ENCODE results near the gene LAPTM5.
A peak's percentile ranks its signal among the peaks of the same experiment; 100 is the strongest.

Gene LAPTM5

DNA sequence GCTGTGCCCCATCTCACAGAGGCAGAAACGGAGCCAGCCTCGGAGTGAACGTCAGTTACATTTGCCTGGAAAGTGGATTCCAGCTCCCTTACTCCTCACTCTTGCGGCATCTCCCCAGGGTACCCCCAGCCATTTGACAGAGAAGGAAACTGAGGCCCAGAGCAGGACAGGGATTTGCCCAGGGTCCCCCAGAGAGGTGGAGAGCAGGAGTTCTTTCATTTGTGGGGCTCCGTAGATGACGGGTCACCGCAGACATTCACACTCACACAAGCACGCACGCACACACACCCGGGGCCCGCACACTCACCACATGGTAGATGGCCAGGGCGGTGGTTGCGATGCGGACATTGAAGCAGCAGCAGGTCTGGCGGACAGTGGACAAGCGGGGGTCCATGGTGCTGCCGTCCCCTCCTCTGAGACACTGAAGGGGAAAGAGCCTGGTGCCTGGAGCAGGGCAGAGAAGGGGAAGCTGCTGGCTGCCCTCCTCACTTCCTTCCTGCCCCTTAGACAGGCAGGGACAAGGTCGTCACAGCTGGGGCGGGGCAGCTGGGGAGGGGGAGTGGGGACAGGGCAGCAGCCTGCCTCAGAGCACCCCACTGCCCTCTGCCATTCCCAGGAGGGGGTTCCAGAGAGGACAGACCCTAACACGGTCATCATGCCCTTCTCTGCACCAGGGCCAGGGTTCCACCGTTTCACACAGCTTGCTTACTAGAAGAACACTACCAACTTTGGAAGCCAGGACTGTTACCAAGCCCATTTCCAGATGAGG lies at the start of gene LAPTM5:
LAPTM5 (minus strand) TSS at position 423 of the 769 bp plus-strand sequence; CDS start at position 394, 29 bp downstream.
- no peak for DNase-seq (ENCODE audit: low read depth in 1 of 2, low spot score in 1 of 2)
- no peak for TF ChIP-seq JUND (IDR thresholded peaks at IDR 0.05; ENCODE audit: low read depth)
- in situ Hi-C loops (cut with HindIII; ENCODE audit: low pct_unique_long_range_greater_than_20kb, low sequenced_read_pairs), result no loop called here

GRCh38 chr1:30806381-30807317 lies 49.1 kb upstream of the LAPTM5 start:
- in situ Hi-C loops (cut with HindIII; ENCODE audit: low pct_unique_long_range_greater_than_20kb, low sequenced_read_pairs), result no loop called here
- no peak for TF ChIP-seq JUND (IDR thresholded peaks at IDR 0.05; ENCODE audit: low read depth)
- DNase-seq (ENCODE audit: low read depth in 1 of 2, low spot score in 1 of 2), result no peak

DNA sequence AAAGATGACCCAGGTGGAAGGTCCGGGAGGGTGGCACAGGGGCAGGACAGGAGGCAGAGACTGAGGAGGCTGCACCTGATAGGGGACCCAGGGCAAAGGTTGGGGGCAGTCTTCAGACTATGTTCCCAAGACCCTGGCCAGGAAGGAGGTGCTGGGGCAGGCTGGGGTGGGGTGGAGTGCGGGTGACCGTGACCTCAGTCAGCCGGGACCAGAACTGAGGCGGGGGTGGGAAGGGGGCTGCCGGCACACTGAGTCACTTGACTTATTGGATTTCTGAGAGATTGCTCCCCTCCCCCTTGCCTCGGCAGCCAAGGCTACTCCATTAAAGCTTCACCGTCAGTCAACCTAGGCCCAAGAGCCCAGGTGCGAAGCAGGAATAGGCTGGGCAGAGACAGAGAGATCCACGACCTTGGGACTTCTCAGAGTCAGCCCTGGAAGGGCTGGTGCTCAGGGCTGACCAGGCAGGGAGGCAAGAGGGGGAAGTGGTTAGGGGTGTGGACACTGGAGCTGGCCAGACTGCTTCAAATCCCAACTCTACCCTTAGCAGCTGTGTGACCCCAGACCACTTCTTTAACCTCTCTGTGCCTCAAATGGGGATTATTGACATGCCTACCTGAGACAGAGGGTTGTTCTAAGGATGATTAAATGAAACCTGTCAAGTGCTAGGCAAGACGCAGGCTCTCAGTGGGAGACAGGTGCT lies 47.9 kb upstream of the LAPTM5 start:
- in situ Hi-C loops (cut with HindIII; ENCODE audit: low pct_unique_long_range_greater_than_20kb, low sequenced_read_pairs), result no loop called here
- no peak for DNase-seq (ENCODE audit: low read depth in 1 of 2, low spot score in 1 of 2)
- no peak for TF ChIP-seq JUND (IDR thresholded peaks at IDR 0.05; ENCODE audit: low read depth)

DNA sequence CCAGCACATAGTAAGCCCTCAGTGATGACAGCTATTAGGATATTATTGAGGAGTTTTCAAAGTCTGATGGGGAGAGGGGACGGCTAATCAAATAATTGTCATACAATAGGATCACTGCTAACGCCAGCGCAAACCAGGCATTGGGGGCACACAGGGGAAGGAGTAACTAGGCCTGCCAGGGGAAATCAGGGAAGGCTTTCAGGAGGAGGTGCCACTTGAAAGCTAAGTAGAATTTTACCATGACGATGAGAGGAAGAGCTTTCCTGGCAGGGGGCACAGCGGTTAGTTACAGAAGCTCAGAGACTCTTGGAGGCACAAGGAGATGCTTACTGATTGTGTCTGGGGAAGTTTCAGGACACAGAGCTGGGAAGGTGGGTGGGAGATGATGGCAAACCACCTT lies 47.2 kb upstream of the LAPTM5 start:
- no peak for DNase-seq (ENCODE audit: low read depth in 1 of 2, low spot score in 1 of 2)
- no peak for TF ChIP-seq JUND (IDR thresholded peaks at IDR 0.05; ENCODE audit: low read depth)
- in situ Hi-C loops (cut with HindIII; ENCODE audit: low pct_unique_long_range_greater_than_20kb, low sequenced_read_pairs), result no loop called here

DNA sequence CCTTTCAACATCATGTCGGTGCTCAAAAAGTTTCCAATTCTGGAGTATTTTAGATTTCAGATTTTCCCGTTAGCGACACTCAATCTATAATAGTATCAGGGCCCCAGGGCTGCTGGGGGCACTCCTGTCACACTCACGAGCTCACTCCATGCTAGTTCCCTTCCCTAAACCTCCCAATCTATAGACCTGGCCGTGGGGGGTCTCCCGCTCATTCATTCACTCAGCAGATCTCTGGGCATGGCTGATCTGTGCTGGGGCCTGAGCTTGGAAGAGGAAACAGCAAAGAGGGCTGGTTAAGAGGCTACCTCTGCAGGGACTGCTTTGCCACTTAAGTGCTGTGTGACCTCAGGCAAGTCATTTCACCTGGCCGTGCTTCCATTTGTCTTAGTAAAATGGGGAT lies 46.8 kb upstream of the LAPTM5 start:
- DNase-seq (ENCODE audit: low read depth in 1 of 2, low spot score in 1 of 2), result no peak
- TF ChIP-seq JUND (IDR thresholded peaks at IDR 0.05; ENCODE audit: low read depth), result no peak
- in situ Hi-C loops (cut with HindIII; ENCODE audit: low pct_unique_long_range_greater_than_20kb, low sequenced_read_pairs), result no loop called here

- in situ Hi-C loops (cut with HindIII; ENCODE audit: low pct_unique_long_range_greater_than_20kb, low sequenced_read_pairs), result no loop called here
- DNase-seq (ENCODE audit: low read depth in 1 of 2, low spot score in 1 of 2), result no peak
- no peak for TF ChIP-seq JUND (IDR thresholded peaks at IDR 0.05; ENCODE audit: low read depth)
Measured at GRCh38 chr1:30803562-30803961, 46.0 kb upstream of the LAPTM5 start.

DNA sequence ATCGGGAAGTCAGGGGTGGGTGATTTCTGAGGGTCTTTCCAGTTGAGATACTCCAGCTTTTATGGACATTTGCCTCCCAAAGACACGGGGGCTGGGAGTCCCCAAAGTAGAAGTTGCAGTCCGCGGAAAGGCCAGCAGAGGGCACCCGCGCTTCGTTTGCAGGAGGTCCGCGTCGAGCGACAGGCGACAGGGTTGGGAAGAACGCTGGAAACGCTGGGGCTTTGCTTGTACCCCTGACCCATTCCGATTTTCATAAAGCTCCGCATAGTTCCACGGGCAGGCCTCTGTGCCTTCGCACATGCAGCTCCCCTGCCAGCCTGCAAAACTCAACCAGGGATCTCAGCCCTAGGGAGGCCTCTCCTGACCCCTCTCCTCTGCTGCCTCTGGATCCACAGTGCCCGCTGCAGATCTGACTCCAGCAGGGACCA lies 44.2 kb upstream of the LAPTM5 start:
- no peak for TF ChIP-seq JUND (IDR thresholded peaks at IDR 0.05; ENCODE audit: low read depth)
- peak; percentile 26 to 58 for DNase-seq (ENCODE audit: low read depth in 1 of 2, low spot score in 1 of 2)
- in situ Hi-C loops (cut with HindIII; ENCODE audit: low pct_unique_long_range_greater_than_20kb, low sequenced_read_pairs), result no loop called here

GRCh38 chr1:30799233-30799511 lies 41.6 kb upstream of the LAPTM5 start:
- in situ Hi-C loops (cut with HindIII; ENCODE audit: low pct_unique_long_range_greater_than_20kb, low sequenced_read_pairs), result no loop called here
- no peak for DNase-seq (ENCODE audit: low read depth in 1 of 2, low spot score in 1 of 2)
- TF ChIP-seq JUND (IDR thresholded peaks at IDR 0.05; ENCODE audit: low read depth), result no peak

- no peak for TF ChIP-seq JUND (IDR thresholded peaks at IDR 0.05; ENCODE audit: low read depth)
- no peak for DNase-seq (ENCODE audit: low read depth in 1 of 2, low spot score in 1 of 2)
- in situ Hi-C loops (cut with HindIII; ENCODE audit: low pct_unique_long_range_greater_than_20kb, low sequenced_read_pairs), result no loop called here
Measured at GRCh38 chr1:30798389-30799232, 41.0 kb upstream of the LAPTM5 start.

DNA sequence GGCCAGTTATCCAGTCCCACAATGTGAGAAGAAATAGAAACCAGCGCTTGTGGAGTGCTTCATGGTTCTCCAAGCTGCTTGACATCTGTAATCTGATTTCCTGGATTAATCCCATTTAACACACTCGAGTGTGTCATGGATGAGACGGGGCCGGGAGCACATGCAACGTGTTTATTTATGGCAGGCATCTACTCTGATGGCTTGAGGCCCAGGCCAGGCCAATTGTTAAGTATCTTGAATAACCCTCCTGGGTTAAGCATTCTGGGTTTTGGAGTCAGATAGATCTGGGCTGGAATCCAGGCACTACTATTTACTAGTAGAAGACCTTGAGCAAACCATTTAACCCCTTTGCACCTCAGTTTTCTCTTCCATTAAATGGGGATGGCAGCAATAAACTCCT lies 37.5 kb upstream of the LAPTM5 start:
- DNase-seq (ENCODE audit: low read depth in 1 of 2, low spot score in 1 of 2), result no peak
- no peak for TF ChIP-seq JUND (IDR thresholded peaks at IDR 0.05; ENCODE audit: low read depth)
- in situ Hi-C loops (cut with HindIII; ENCODE audit: low pct_unique_long_range_greater_than_20kb, low sequenced_read_pairs), result no loop called here

GRCh38 chr1:30794260-30794659 lies 36.7 kb upstream of the LAPTM5 start:
- DNase-seq (ENCODE audit: low read depth in 1 of 2, low spot score in 1 of 2), result no peak
- TF ChIP-seq JUND (IDR thresholded peaks at IDR 0.05; ENCODE audit: low read depth), result no peak
- in situ Hi-C loops (cut with HindIII; ENCODE audit: low pct_unique_long_range_greater_than_20kb, low sequenced_read_pairs), result no loop called here

DNA sequence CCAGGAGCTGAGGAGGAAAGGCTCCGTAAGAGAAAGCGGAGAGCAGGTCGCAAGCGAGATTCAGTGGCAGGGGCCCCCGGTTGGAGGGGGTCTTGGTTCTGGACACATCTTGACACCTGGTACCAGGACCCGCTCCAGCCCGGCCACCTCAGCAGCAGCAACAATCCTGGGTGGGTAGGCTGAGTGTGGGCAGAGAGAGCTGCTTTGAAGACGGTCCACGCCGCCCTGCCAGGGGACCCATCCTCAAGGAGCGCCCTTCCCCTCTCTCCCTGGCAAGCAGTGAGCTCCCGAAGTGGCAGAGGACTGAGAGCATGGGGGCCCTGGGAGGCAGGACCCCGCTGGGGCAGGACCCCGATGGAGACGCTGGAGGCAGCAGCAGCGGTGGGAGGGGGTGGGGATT lies 35.6 kb upstream of the LAPTM5 start:
- DNase-seq (ENCODE audit: low read depth in 1 of 2, low spot score in 1 of 2), result no peak
- in situ Hi-C loops (cut with HindIII; ENCODE audit: low pct_unique_long_range_greater_than_20kb, low sequenced_read_pairs), result no loop called here
- TF ChIP-seq JUND (IDR thresholded peaks at IDR 0.05; ENCODE audit: low read depth), result no peak

All from T47D (cell line).